Measurements from ENCODE around the gene NCKAP1.

NCKAP1 gene

DNA sequence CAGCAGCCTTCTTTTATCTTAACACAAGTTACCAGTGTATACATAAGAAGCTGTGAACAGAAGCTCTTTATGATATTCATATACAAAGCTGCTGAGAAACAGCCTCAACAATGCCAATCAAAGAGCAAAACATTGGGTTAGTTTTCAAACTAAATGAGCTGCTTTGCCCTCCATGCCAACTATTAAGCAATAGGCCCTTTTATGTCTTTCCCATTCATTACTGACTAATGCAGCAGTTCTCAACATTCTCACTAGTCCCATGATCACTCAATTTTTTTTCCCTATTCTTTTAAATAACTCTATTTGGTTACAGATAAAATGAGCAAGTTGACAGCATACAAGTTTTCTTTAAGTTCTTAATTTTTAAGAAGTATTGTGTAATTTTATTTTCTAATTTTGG, 114.0 kb downstream of the NCKAP1 start:
- POLR2A ChIA-PET: no interaction called here
- CTCF ChIA-PET: no interaction called here
- no peak for DNase-seq (ENCODE audit: extremely low spot score)
- TF ChIP-seq, protein P1, sequence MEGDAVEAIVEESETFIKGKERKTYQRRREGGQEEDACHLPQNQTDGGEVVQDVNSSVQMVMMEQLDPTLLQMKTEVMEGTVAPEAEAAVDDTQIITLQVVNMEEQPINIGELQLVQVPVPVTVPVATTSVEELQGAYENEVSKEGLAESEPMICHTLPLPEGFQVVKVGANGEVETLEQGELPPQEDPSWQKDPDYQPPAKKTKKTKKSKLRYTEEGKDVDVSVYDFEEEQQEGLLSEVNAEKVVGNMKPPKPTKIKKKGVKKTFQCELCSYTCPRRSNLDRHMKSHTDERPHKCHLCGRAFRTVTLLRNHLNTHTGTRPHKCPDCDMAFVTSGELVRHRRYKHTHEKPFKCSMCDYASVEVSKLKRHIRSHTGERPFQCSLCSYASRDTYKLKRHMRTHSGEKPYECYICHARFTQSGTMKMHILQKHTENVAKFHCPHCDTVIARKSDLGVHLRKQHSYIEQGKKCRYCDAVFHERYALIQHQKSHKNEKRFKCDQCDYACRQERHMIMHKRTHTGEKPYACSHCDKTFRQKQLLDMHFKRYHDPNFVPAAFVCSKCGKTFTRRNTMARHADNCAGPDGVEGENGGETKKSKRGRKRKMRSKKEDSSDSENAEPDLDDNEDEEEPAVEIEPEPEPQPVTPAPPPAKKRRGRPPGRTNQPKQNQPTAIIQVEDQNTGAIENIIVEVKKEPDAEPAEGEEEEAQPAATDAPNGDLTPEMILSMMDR (IDR thresholded peaks at IDR 0.05; ENCODE audit: control extremely low read depth, extremely low read depth, low read depth, missing control alignments): no peak

DNA sequence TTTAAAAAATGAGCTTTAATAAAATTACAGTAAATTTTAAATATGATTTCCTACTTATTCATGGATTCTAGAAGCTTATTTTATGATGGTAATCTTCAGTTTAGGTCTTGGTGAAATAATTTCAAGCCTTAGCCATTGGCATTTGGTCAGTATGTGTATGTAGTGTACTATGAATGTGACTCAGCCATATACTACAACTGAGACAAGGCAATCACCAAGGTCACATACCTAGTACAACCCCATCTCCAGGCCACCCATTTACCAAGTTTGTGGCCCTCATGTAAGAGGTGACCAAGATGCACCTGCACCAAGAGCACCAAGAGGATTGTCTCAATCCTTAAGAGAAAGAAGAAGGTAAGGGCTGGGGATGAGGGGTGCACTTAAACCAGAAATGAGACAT, 117.0 kb downstream of the NCKAP1 start:
- DNase-seq (ENCODE audit: extremely low spot score): no peak
- CTCF ChIA-PET: no interaction called here
- POLR2A ChIA-PET: no interaction called here
- TF ChIP-seq, protein P1 (IDR thresholded peaks at IDR 0.05; ENCODE audit: control extremely low read depth, extremely low read depth, low read depth, missing control alignments): no peak

DNA sequence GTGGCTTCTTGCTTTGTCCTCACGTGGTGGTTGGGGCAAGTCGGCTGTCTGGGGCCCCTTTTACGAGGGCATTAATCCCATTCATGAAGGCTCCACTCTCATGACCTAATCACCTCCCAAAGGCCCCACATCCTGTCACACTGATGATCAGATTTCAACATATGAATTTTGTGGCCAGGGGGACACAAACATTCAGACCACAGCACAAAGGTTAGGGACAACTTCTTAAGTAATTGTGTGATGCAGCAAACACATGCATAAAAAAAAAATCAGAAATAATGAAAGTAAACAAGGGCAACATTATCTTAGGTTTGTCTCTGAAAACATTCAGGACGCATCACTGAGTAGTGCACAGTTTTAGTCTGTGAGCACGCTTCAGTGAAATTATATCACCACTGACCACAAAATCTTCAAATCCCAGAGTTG, 117.6 kb downstream of the NCKAP1 start:
- DNase-seq (ENCODE audit: extremely low spot score): no peak
- ChIA-PET CTCF (no interaction called here), POLR2A (no interaction called here)
- TF ChIP-seq, protein P1 (IDR thresholded peaks at IDR 0.05; ENCODE audit: control extremely low read depth, extremely low read depth, low read depth, missing control alignments): no peak

DNA sequence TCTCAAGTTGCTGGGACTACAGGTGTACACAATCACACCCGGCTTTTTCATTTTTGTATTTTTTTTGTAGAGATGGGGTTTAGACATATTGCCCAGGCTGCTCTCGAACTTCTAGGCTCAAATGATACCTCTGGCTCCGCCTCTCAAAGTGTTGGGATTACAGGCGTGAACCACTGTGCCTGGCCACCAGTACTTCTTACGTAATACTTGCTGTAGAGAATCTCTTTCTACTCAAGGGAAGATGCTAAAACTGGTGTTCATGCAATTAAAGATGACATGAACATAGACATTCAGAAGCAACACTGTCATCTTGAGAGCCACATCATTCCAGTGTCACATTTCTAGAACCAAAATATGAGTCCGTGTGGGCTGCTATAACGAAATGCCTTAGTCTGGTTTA, 118.2 kb downstream of the NCKAP1 start:
- ChIA-PET POLR2A (no interaction called here), CTCF (no interaction called here)
- no peak for DNase-seq (ENCODE audit: extremely low spot score)
- TF ChIP-seq, protein P1 (IDR thresholded peaks at IDR 0.05; ENCODE audit: control extremely low read depth, extremely low read depth, low read depth, missing control alignments): no peak

DNA sequence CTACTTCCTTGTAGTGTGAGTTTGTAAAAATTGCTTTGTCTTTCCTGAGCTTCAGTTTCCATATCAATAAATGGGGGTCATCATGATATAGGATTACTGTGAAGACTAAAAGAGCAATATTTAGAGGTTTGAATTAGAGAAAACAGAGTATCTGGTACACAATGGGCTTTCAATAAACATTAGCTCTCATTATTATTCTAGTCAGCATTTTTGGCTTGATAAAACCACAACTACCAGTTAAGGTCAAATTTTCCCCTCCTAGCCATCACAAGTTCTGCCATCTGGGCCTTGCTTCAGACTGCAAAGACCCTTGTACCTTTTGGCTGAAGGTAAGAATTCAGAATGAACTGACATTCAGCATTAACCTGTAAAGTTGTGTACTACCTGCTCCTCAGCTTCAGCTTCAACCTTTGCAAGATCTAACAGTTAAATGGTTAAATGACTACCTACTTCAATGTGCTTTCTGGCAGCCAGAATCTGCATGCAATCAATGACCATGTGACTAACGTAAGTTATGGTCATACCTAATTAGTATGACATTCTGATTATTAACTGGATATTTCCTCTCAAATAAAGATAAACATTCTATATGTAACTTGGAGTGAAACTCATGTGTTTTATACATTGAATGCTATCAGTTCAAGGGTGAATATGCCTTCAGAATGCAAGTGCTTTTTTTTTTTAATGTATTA, 119.2 kb downstream of the NCKAP1 start:
- ChIA-PET POLR2A (no interaction called here), CTCF (interaction anchor here (1.3 to 1.5 kb wide), 3 partner anchors 9 to 20 kb away, joined by 3 to 5 read pairs (median 4); no protein-coding TSS in a partner anchor)
- no peak for DNase-seq (ENCODE audit: extremely low spot score)
- TF ChIP-seq, protein P1 (IDR thresholded peaks at IDR 0.05; ENCODE audit: control extremely low read depth, extremely low read depth, low read depth, missing control alignments): no peak

DNA sequence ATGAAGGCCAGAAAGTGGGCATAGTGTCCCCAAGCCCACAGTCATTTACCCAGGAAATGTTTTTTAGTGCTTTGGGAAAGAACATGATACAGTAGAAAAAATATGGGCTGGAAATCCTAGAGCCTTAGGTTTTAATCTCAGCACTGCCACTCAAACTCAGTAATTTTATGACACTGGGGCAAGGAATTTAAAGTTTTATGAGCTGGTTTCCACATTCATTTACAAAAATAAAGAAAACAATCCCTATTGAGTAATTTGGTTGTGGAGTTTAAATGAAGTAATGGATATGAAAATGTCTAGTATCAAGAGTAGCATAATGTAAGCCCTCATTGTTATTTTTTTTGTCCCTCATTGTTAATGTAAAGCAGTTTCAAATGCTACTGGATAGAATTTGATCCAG, 120.3 kb downstream of the NCKAP1 start:
- CTCF ChIA-PET: interaction anchor here (1.2 to 1.5 kb wide), 4 partner anchors 10 to 21 kb away, joined by 3 to 5 read pairs (median 4); no protein-coding TSS in a partner anchor
- POLR2A ChIA-PET: no interaction called here
- no peak for DNase-seq (ENCODE audit: extremely low spot score)
- TF ChIP-seq, protein P1 (IDR thresholded peaks at IDR 0.05; ENCODE audit: control extremely low read depth, extremely low read depth, low read depth, missing control alignments): no peak

All from GM10248 (cell line).